ENCODE data around the gene ART3. TPM values are rescaled to one million over a fixed set of nuclear protein-coding genes. Genes with fewer than 3 reads are reported as not detected.

Gene ART3
- total RNA-seq, 4 donors from 2014 or later, result 55.2 to 91.0 (median 83.4) TPM

DNA sequence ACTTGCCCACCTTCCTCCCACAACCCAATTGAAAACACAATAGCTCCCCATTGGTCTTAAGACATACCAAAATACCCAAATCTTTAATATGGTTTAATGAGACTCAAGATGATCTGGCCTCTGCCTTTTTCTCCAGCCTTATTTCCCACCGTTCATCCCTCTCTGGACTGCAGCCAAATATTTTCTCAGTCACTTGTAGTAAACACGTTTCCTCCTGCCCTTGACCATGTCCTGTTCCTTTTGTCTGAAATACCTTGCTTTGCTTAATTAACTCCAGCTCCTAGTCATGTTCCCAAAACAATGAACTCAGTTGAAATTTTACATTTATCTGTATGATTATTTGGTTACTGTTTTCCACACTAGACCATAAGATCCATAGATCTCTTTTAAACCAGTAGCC lies 82.1 kb downstream of the ART3 start:
- no peaks in the 10 kb centered on the region for H3K27me3 ChIP-seq
- no peak for ATAC-seq

DNA sequence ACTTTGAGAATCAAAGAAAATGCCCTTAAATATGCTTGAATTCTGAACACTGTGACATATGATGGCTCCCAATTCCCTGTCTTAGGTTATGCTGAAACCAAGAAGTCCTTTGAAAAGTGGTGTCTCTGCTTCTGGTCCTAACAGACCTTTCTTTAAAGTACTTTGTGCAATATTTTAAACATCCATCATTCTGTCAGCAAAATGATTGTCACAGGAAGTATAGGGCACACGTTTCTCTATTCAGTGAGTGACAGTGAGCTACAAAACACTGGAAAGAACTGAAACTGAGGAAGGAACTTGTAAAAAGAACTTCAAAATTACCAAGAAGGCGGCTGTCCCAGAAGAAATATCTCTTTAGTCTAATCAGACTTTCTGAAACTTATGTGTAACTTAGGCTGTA lies 85.8 kb downstream of the ART3 start:
- Histone ChIP-seq H3K4me1 (no peaks in the 10 kb centered on the region), H3K36me3 (peaks cover 3 to 78% of the 10 kb centered on the region in 2 donors), H3K27me3 (no peaks in the 10 kb centered on the region), H3K27ac (no peak overlapping the region), H3K4me3 (no peak overlapping the region), H3K9me3 (no peaks in the 10 kb centered on the region)
- ATAC-seq, result no peak
- intact Hi-C loops (cut with DNase I; ENCODE audit: low total_unique reads) (no loop called here), in situ Hi-C loops (cut with MboI; ENCODE audit: low sequenced_read_pairs in 4 of 4) (no loop called here)
- TF ChIP-seq CTCF (IDR thresholded peaks at IDR 0.05 in 4 of 5, conservative IDR thresholded peaks at IDR 0.05 in 1 of 5), result no peak
- TF ChIP-seq POLR2A (IDR thresholded peaks at IDR 0.05), result no peak
- DNase-seq, result no peak

More for the DNA sequence above, 82.1 kb downstream of the ART3 start:
- no peak overlapping the region for H3K4me3 ChIP-seq
- H3K27ac ChIP-seq, result peak overlapping the region in 1 of 4 donors; percentile 21
- in situ Hi-C loops (cut with MboI; ENCODE audit: low sequenced_read_pairs in 4 of 4), result no loop called here
- no peak for TF ChIP-seq CTCF (IDR thresholded peaks at IDR 0.05 in 4 of 5, conservative IDR thresholded peaks at IDR 0.05 in 1 of 5)
- no peak for TF ChIP-seq POLR2A (IDR thresholded peaks at IDR 0.05)
- no peaks in the 10 kb centered on the region for H3K4me1 ChIP-seq
- H3K9me3 ChIP-seq, result no peaks in the 10 kb centered on the region
- peaks cover 3 to 41% of the 10 kb centered on the region in 2 donors for H3K36me3 ChIP-seq
- intact Hi-C loops (cut with DNase I; ENCODE audit: low total_unique reads), result no loop called here
- no peak for DNase-seq

Other genes with a start within 250 kb of the ART3 start
- gene PPEF2, start 172.3 kb upstream of the ART3 start, total RNA-seq, result under 1 TPM in 1 of 4 donors, not detected in 3; 0.13 TPM
- 10 to 100 TPM; 18.5 to 69.8 (median 42.3) TPM for gene NAAA, start 133.7 kb upstream of the ART3 start, total RNA-seq
- 10 to 100 TPM; 23.5 to 46.0 (median 29.4) TPM for gene SDAD1, start 83.8 kb upstream of the ART3 start, total RNA-seq
- 1 to 10 TPM in 1 of 4 donors, under 1 TPM in 2, not detected in 1; 0.40 to 1.6 (median 0.46) TPM for gene CXCL9, start 67.2 kb upstream of the ART3 start, total RNA-seq
- gene CXCL10, start 51.2 kb upstream of the ART3 start, total RNA-seq, result under 1 TPM in 1 of 4 donors, not detected in 3; 0.97 TPM
- gene CXCL11, start 38.6 kb upstream of the ART3 start, total RNA-seq, result not detected
- gene NUP54, start 73.7 kb downstream of the ART3 start, total RNA-seq, result 10 to 100 TPM; 15.7 to 22.8 (median 20.0) TPM
- gene SCARB2, start 139.1 kb downstream of the ART3 start, total RNA-seq, result 100 to 1,000 TPM in 3 of 4 donors, 10 to 100 TPM in 1; 91.3 to 292 (median 186) TPM
- gene FAM47E, start 177.0 kb downstream of the ART3 start, total RNA-seq, result 1 to 10 TPM in 3 of 4 donors, under 1 TPM in 1; 0.56 to 6.8 (median 3.8) TPM
- 10 to 100 TPM; 17.9 to 57.5 (median 41.5) TPM for gene STBD1, start 232.0 kb downstream of the ART3 start, total RNA-seq